ENCODE measurements around the gene UTRN.
A peak's percentile ranks its signal among the peaks of the same experiment; 100 is the strongest.

Gene UTRN

GRCh38 chr6:144284783-144285547, at the start of gene UTRN:
Gene UTRN, plus strand, starts transcription at chr6:144285335. Its CDS starts 6,494 bp downstream, at chr6:144291829.
- peak; percentile 86 for DNase-seq

DNA sequence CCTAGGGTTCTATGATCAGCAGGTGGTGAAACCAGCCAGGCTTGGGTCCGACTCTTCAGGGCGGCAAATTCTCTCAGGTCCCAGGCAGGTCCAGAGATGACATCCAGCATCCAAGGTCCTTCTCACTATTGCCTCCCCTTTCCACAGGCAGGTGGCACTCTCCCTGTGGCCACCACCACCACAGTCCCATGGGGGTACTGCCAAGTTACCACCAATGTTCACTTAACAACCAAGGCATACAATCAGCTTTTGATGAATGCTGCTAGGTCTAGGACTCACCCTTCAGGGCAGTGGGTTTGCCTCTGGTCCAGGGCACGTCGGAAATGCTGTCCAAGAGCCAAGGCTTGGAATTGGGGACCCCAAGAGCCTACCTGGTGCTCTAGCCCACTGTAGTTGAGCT, 40.4 kb upstream of the UTRN start:
- DNase-seq = no peak

- DNase-seq = no peak
These were observed 38.1 kb upstream of the UTRN start for GRCh38 chr6:144246988-144247387.

GRCh38 chr6:144248003-144248402, 37.1 kb upstream of the UTRN start:
- peak; percentile 57 for DNase-seq

GRCh38 chr6:144248476-144249301, 36.4 kb upstream of the UTRN start:
- DNase-seq = peak; percentile 94

GRCh38 chr6:144250276-144250675, 34.9 kb upstream of the UTRN start:
- DNase-seq = peak; percentile 39

- DNase-seq = no peak
These were observed 32.9 kb upstream of the UTRN start for GRCh38 chr6:144252259-144252658.

DNA sequence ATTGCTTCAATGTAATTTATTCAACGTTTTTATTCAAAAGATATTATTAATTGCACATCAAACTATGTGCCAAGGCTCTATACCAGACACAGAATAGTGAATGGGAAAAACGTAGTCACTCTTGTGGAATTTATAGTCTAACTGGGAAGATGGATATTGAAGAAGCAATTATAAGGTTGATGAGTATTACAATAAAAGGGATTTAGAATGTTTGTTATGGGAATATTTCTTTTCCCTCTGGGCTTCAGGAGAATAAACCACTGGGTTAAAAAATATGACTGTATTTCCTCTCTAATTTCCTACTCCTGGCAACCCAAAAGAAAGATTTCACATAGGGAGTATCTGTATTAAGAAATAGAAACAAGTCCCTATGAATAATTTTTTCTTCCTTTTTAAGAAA, 25.1 kb upstream of the UTRN start:
- DNase-seq = peak; percentile 89

DNA sequence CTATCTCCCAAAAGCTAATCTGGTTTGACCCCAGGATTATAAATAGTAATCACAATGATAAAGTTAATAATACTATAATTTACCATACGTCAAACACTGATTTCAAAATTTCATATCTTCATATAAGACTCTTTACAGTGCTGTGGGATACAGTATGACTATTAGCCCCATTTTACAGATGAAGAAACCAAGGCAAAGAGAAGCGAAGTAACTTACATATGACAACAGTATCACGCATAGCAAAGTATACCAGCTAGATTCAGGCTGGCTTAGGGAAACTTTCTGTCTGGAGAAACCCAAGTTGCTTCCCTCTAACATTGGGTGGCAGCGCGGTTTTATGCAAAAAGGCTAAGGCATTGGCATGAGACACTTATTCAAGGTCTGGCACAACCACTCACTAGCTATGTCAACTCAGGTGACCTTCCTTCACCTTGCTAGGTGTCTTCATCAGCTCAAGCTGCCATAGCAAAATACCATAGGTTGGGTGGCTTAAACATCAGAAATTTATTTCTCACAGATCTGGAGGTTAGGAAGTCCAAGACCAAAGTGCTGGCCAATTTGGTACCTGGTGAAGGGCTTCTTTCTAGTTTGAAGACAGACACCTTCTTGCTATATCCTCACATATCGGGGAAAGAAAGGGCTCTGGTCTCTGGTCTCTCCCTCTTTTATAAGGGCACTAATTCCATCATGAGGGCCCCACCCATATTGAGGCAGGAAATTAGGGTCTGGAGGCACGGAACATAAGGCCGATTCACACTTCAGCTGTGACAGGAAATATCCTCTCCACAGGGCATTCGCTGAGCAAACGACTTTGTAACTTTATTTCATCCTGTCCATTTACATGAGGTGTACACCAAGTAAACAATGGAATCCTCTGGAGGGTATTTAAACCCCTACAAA, 22.4 kb upstream of the UTRN start:
- DNase-seq = no peak

DNA sequence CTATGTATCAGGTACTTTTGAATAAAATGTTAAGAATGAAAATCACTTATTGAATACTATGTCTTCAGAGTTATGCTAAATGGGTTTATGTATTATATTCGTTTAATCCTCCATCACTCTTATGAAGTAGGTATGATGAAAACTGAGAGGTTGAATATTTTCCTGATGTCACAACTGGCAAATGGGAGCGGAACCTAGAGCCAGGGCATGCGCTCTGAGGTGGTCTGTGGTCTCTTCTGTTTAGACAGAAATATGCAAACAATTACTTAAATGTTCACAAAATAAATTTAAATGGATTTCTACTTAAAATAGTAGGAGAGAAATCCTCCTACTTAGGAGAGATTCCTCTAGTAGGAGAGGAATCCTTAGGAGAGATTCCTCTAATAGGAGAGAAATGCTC, 21.3 kb upstream of the UTRN start:
- DNase-seq = peak; percentile 45

GRCh38 chr6:144264270-144265060, 20.7 kb upstream of the UTRN start:
- DNase-seq = peak; percentile 95

DNA sequence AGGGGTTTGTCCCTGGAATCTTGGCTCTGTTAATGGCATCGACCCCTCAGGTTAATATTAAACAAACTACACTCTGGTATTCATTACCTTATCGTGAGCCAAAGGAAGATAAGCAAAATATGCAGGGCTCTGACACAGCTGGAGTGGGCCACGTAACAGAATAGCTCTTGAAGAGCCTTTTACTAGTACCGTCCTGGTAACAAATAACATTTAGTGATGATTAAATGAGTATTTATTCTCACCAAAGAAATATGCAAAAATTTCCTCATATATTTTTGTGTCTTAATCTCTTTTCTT, 20.1 kb upstream of the UTRN start:
- DNase-seq = no peak

GRCh38 chr6:144265390-144265789, 19.7 kb upstream of the UTRN start:
- peak; percentile 81 for DNase-seq

GRCh38 chr6:144266091-144266649, 19.0 kb upstream of the UTRN start:
- peak; percentile 90 for DNase-seq

DNA sequence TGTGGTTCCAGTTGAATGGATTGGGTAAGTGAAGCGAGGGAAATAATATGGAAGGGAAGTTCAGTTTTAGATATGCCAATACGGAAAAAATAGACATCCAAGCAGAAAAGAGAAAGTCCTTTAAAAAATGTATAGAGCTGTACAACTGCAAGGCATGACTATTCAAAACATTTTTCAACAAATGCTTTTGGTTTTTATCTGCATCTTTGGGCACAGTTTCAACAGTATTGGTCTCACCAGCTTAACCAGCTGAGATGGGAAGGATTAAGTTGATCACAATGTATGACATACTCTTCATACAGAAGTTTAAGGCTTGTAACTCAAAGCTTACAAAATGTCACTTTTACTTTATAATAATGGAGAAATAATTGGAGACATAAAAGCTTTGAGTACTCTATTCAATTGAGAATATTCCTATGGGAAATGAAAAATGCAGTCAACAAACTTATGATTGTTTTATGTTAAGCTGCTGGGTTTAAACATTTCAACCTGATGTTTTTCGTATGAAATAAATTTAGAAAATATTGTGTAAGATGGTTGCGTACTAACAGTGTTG, 16.3 kb upstream of the UTRN start:
- DNase-seq = peak; percentile 32

DNA sequence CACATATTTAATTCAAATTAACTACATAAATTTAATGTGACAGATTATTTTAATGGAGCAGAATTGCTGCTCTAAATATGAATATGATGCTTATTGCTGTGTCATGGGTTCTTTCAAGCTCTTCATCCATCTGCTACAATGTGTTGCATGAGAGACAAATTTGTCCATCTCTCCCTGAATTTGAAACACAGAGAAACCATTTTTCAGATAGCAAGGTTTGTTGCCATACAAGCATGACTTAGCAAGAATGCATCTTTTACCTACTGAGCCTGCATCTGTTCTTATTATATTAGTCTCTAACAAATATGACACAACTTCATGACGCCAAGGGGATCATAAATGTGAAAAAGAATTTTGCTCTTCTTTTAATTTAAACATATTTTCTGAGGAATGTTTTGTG, 8.0 kb upstream of the UTRN start:
- no peak for DNase-seq

GRCh38 chr6:144277605-144278227, 7.4 kb upstream of the UTRN start:
- DNase-seq = no peak

GRCh38 chr6:144278659-144279314, 6.3 kb upstream of the UTRN start:
- no peak for DNase-seq

GRCh38 chr6:144279484-144280150, 5.5 kb upstream of the UTRN start:
- no peak for DNase-seq

Measured in fibroblast of skin of right quadriceps (primary cell).